Measurements from ENCODE around the gene SLC4A4. TPM values are rescaled to one million over a fixed set of nuclear protein-coding genes. Genes with fewer than 3 reads are reported as not detected.

Gene SLC4A4
- total RNA-seq, 4 donors from 2014 or later: 6.6 to 26.8 (median 25.3) TPM

DNA sequence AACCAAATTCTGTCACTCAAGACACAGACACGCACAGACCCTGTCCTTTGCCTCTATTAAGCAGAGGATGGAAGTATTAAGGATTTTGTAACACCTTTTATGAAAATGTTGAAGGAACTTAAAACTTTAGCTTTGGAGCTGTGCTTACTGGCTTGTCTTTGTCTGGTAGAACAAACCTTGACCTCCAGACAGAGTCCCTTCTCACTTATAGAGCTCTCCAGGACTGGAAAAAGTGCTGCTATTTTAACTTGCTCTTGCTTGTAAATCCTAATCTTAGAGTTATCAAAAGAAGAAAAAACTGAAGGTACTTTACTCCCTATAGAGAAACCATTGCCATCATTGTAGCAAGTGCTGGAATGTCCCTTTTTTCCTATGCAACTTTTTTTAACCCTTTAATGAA is 229.3 kb downstream of the SLC4A4 start:
- Histone ChIP-seq H3K27me3 (no peaks in the 10 kb centered on the region), H3K9me3 (no peaks in the 10 kb centered on the region), H3K36me3 (peaks cover 0 to 7% (median 0%) of the 10 kb centered on the region in 3 donors), H3K4me3 (no peak overlapping the region), H3K4me1 (no peaks in the 10 kb centered on the region), H3K27ac (no peak overlapping the region)
- no peak for DNase-seq
- TF ChIP-seq, protein P1, sequence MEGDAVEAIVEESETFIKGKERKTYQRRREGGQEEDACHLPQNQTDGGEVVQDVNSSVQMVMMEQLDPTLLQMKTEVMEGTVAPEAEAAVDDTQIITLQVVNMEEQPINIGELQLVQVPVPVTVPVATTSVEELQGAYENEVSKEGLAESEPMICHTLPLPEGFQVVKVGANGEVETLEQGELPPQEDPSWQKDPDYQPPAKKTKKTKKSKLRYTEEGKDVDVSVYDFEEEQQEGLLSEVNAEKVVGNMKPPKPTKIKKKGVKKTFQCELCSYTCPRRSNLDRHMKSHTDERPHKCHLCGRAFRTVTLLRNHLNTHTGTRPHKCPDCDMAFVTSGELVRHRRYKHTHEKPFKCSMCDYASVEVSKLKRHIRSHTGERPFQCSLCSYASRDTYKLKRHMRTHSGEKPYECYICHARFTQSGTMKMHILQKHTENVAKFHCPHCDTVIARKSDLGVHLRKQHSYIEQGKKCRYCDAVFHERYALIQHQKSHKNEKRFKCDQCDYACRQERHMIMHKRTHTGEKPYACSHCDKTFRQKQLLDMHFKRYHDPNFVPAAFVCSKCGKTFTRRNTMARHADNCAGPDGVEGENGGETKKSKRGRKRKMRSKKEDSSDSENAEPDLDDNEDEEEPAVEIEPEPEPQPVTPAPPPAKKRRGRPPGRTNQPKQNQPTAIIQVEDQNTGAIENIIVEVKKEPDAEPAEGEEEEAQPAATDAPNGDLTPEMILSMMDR (IDR thresholded peaks at IDR 0.05): no peak
- TF ChIP-seq POLR2A (IDR thresholded peaks at IDR 0.05): no peak

DNA sequence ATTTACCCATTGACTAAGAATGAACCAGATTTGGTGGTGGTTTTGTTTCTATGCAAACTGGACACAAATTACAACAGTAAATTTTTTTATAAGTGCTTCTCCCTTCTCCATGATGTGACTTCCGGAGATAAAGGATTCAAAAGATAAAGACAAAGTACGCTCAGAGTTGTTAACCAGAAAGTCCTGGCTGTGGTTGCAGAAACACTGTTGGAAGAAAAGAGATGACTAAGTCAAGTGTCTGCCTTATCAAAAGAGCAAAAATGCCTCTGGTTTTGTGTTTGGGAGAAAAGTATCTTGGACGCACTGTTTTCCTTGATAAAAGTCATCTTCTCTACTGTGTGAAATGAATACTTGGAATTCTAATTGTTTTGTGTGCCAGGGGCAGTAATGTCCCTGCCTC is 231.7 kb downstream of the SLC4A4 start:
- DNase-seq: no peak
- Histone ChIP-seq H3K4me1 (no peaks in the 10 kb centered on the region), H3K4me3 (no peak overlapping the region), H3K9me3 (no peaks in the 10 kb centered on the region), H3K36me3 (no peaks in the 10 kb centered on the region), H3K27ac (no peak overlapping the region), H3K27me3 (no peaks in the 10 kb centered on the region)
- no peak for TF ChIP-seq POLR2A (IDR thresholded peaks at IDR 0.05)
- TF ChIP-seq, protein P1 (IDR thresholded peaks at IDR 0.05): no peak

DNA sequence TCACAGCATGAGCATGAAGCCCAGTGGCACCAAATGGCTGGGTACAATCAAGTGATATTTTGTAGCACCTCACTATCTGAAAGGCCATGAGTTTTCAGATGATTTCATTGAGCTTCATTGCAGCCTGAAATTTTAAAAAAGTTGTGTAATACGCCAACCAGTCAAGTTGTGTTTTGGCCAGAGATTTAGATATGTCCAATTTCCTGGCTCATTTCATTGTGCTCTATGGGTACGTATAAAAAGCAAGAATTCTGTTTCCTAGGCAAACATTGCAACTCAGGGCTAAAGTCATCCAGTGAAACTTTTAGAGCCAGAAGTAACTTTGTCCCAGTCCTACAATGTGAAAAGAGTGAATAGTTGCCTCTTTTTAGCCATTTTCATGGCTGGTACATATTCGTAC is 232.5 kb downstream of the SLC4A4 start:
- Histone ChIP-seq H3K27ac (no peak overlapping the region), H3K4me1 (no peaks in the 10 kb centered on the region), H3K9me3 (no peaks in the 10 kb centered on the region), H3K4me3 (no peak overlapping the region), H3K27me3 (no peaks in the 10 kb centered on the region), H3K36me3 (no peaks in the 10 kb centered on the region)
- TF ChIP-seq, protein P1 (IDR thresholded peaks at IDR 0.05): no peak
- TF ChIP-seq POLR2A (IDR thresholded peaks at IDR 0.05): no peak
- DNase-seq: no peak

DNA sequence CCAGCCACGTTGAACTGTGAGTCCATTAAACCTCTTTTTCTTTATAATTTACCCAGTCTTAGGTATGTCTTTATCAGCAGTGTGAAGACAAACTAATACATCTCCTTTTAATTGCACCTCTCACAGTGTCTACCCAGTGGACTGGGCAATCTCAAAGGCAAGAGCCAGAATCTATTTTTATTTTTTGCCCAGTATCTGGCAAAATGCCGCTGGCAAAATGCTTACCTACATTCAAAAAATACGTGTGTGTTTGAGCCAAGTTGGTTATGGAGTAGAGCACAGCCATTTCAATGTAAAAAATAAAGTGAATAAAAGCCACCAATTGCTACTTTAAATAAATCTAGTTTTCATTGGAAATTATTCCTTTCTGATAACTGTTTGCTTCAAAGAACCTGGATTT is 245.2 kb downstream of the SLC4A4 start:
- Histone ChIP-seq H3K4me3 (no peak overlapping the region), H3K36me3 (no peaks in the 10 kb centered on the region), H3K27ac (no peak overlapping the region), H3K9me3 (no peaks in the 10 kb centered on the region), H3K4me1 (no peaks in the 10 kb centered on the region), H3K27me3 (no peaks in the 10 kb centered on the region)
- DNase-seq: no peak
- TF ChIP-seq, protein P1 (IDR thresholded peaks at IDR 0.05): no peak
- TF ChIP-seq POLR2A (IDR thresholded peaks at IDR 0.05): no peak

DNA sequence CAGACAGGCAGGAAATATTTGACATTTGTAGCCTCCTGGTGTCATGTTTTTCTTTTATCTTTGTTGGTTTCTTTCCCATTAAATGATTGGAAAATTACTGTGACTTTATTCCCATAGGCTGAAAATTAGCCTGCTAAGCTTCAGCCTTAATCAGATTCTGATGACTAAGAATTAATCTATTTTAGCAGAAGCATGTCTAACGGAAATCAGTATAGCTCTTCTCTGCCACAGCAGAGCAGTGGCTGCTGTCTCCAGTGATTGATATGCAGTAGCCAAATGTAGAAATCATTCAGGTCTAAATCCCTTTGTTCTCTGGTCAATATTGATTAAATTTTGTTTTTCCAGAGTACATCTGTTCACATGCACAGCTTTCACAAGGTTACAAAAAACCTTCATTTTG is 245.8 kb downstream of the SLC4A4 start:
- TF ChIP-seq POLR2A (IDR thresholded peaks at IDR 0.05): no peak
- TF ChIP-seq, protein P1 (IDR thresholded peaks at IDR 0.05): no peak
- no peak overlapping the region for H3K27ac ChIP-seq
- H3K4me3 ChIP-seq: no peak overlapping the region
- H3K4me1 ChIP-seq: no peaks in the 10 kb centered on the region
- H3K36me3 ChIP-seq: no peaks in the 10 kb centered on the region
- no peak for DNase-seq
- no peaks in the 10 kb centered on the region for H3K27me3 ChIP-seq
- no peaks in the 10 kb centered on the region for H3K9me3 ChIP-seq

All from Peyer's patch (tissue), 4 donors.